IMR-90 (cell line): Measurements from ENCODE around the gene RALGPS1. TPM values are rescaled to one million over a fixed set of nuclear protein-coding genes. Genes with fewer than 3 reads are reported as not detected.

Source experiments
- ATAC-seq: fragments of 200-7000 bp; cut with Tn5 transposase; 2 replicates; pipeline ENCODE4 v1.9.1; 2020; ENCODE audit warnings: low read depth, mild to moderate bottlenecking, moderate library complexity
- BruUV-seq: library from RNA; stranded (reverse); fragments of 400-500 nt; replicated peaks from 2 replicates; lab custom pipeline; 2021; lab: Mats Ljungman, UMichigan
- CTCF ChIA-PET: fragments of 300-600 bp; formaldehyde crosslinking; extraction: SDS; loops from one replicate; lab custom pipeline; 2021; ENCODE audit warnings: antibody characterized with exemption; lab: Yijun Ruan, JAX
- POLR2A ChIA-PET: fragments of 300-600 bp; sonication (Branson Sonifier 250); formaldehyde crosslinking; loops from one replicate; lab custom pipeline; 2022; ENCODE audit warnings: antibody characterized with exemption; ENCODE audit not compliant: unreplicated experiment; lab: Charles Lee
- DNase-seq: peaks from one replicate; pipeline ENCODE4 v3.0.0; 2013
- H2AFZ ChIP-seq: replicated peaks from 2 replicates; pipeline ENCODE3; 2013; ENCODE audit warnings: low read length, mild to moderate bottlenecking; ENCODE audit not compliant: poor library complexity
- H2AK5ac ChIP-seq: 2 replicates; pipeline ENCODE4 v1.6.1; 2013; ENCODE audit warnings: low read depth, low read length, inconsistent platforms
- H2AK9ac ChIP-seq: replicated peaks from 2 replicates; pipeline ENCODE3; 2013; ENCODE audit warnings: mild to moderate bottlenecking, low read depth, low read length, moderate library complexity; ENCODE audit not compliant: poor library complexity
- H2BK120ac ChIP-seq: 2 replicates; pipeline ENCODE4 v1.6.1; 2013; ENCODE audit warnings: low read depth, low read length, inconsistent platforms
- H2BK15ac ChIP-seq: 3 replicates; pipeline ENCODE4 v1.6.1; 2013; ENCODE audit warnings: low read depth, low read length, inconsistent platforms
- H2BK20ac ChIP-seq: 2 replicates; pipeline ENCODE4 v1.6.1; 2013; ENCODE audit warnings: low read depth, mild to moderate bottlenecking, inconsistent platforms, low read length, moderate library complexity
- H2BK5ac ChIP-seq: 2 replicates; pipeline ENCODE4 v1.6.1; 2013; ENCODE audit warnings: mild to moderate bottlenecking, low read depth, low read length, inconsistent platforms; ENCODE audit not compliant: poor library complexity, severe bottlenecking
- H3K14ac ChIP-seq: replicated peaks from 2 replicates; pipeline ENCODE4 v1.6.1; 2013; ENCODE audit warnings: low read depth, low read length, inconsistent platforms
- H3K18ac ChIP-seq: 2 replicates; pipeline ENCODE4 v1.6.1; 2013; ENCODE audit warnings: low read depth, low read length, control low read depth
- H3K23ac ChIP-seq: 2 replicates; pipeline ENCODE4 v1.6.1; 2013; ENCODE audit warnings: low read depth, low read length, inconsistent platforms
- H3K27ac ChIP-seq: 2 replicates; pipeline ENCODE4 v1.5.1; 2013; ENCODE audit warnings: mild to moderate bottlenecking, control low read depth, low read length; ENCODE audit not compliant: insufficient read depth
- H3K27me3 ChIP-seq: 2 replicates; pipeline ENCODE4 v1.6.1; 2013; ENCODE audit warnings: low read length; ENCODE audit not compliant: control insufficient read depth, insufficient read depth
- H3K36me3 ChIP-seq: 2 replicates; pipeline ENCODE4 v1.6.1; 2013; ENCODE audit warnings: low read length, mixed read lengths; ENCODE audit not compliant: control insufficient read depth, insufficient read depth
- H3K4ac ChIP-seq: 2 replicates; pipeline ENCODE4 v1.6.1; 2013; ENCODE audit warnings: low read depth, low read length, inconsistent platforms
- H3K4me1 ChIP-seq: 2 replicates; pipeline ENCODE4 v1.6.1; 2013; ENCODE audit warnings: low read length, mixed read lengths; ENCODE audit not compliant: control insufficient read depth, insufficient read depth
- H3K4me2 ChIP-seq: 2 replicates; pipeline ENCODE4 v1.6.1; 2013; ENCODE audit warnings: low read depth, mild to moderate bottlenecking, control low read depth, low read length, moderate library complexity
- H3K4me3 ChIP-seq: 2 replicates; pipeline ENCODE4 v1.5.1; 2013; ENCODE audit warnings: low read depth, mild to moderate bottlenecking, control low read depth, low read length, moderate library complexity; ENCODE audit not compliant: insufficient read depth
- H3K56ac ChIP-seq: 2 replicates; pipeline ENCODE4 v1.6.1; 2013; ENCODE audit warnings: low read length, inconsistent platforms; ENCODE audit not compliant: insufficient read depth; ENCODE audit errors: extremely low read depth
- H3K79me1 ChIP-seq, 2 experiments: 2 replicates each; pipeline ENCODE4 v1.6.1; 2013; ENCODE audit warnings: low read length in 2 of 2, inconsistent platforms in 1 of 2, low read depth in 1 of 2
- H3K9ac ChIP-seq: 2 replicates; pipeline ENCODE4 v1.6.1; 2013; ENCODE audit warnings: low read depth, low read length, control low read depth
- H3K9me1 ChIP-seq: 2 replicates; pipeline ENCODE4 v1.6.1; 2013; ENCODE audit warnings: low read length, inconsistent platforms; ENCODE audit not compliant: insufficient read depth
- H3K9me3 ChIP-seq: 2 replicates; pipeline ENCODE4 v1.6.1; 2013; ENCODE audit warnings: low read length; ENCODE audit not compliant: control insufficient read depth, insufficient read depth
- H4K20me1 ChIP-seq: 2 replicates; pipeline ENCODE4 v1.6.1; 2013; ENCODE audit warnings: low read length, inconsistent platforms; ENCODE audit not compliant: insufficient read depth
- H4K5ac ChIP-seq: 2 replicates; pipeline ENCODE4 v1.6.1; 2013; ENCODE audit warnings: mild to moderate bottlenecking, low read depth, low read length, control low read depth
- H4K8ac ChIP-seq, 2 experiments: 2 replicates each; pipeline ENCODE4 v1.6.1; 2013; ENCODE audit warnings: low read depth in 2 of 2, low read length in 2 of 2, control low read depth in 1 of 2, inconsistent platforms in 1 of 2
- H4K91ac ChIP-seq: 2 replicates; pipeline ENCODE4 v1.6.1; 2013; ENCODE audit warnings: low read depth, low read length, inconsistent platforms; ENCODE audit not compliant: insufficient read depth
- BHLHE40 ChIP-seq: fragments of 150-350 bp; IDR thresholded peaks from 2 replicates; pipeline ENCODE4 v1.6.1; 2016; ENCODE audit warnings: mild to moderate bottlenecking, low read depth, low read length
- CEBPB ChIP-seq: IDR thresholded peaks from 2 replicates; pipeline ENCODE4 v1.6.1; 2012; ENCODE audit warnings: low read depth, low read length, improper control_type of control experiment
- CHD1 ChIP-seq: IDR thresholded peaks from 2 replicates; pipeline ENCODE4 v1.6.1; 2012; ENCODE audit warnings: low read depth, low read length, improper control_type of control experiment
- CTCF ChIP-seq: conservative IDR thresholded peaks from 2 replicates; pipeline ENCODE4 v1.5.1; 2012; ENCODE audit warnings: mild to moderate bottlenecking, low read depth, low read length, improper control_type of control experiment
- FOS ChIP-seq: fragments of 150-350 bp; IDR thresholded peaks from 2 replicates; pipeline ENCODE4 v1.6.1; 2016; ENCODE audit warnings: low read depth, low read length
- MAZ ChIP-seq: IDR thresholded peaks from 2 replicates; pipeline ENCODE4 v1.6.1; 2012; ENCODE audit warnings: low read depth, mild to moderate bottlenecking, low read length, improper control_type of control experiment, moderate library complexity, borderline replicate concordance
- MXI1 ChIP-seq: IDR thresholded peaks from 2 replicates; pipeline ENCODE4 v1.6.1; 2012; ENCODE audit warnings: low read depth, mild to moderate bottlenecking, low read length, moderate library complexity, borderline replicate concordance
- NFE2L2 ChIP-seq: fragments of 150-350 bp; IDR thresholded peaks from 2 replicates; pipeline ENCODE4 v1.6.1; 2016; ENCODE audit warnings: low read depth, mild to moderate bottlenecking, low read length
- RCOR1 ChIP-seq: IDR thresholded peaks from 2 replicates; pipeline ENCODE4 v1.6.1; 2012; ENCODE audit warnings: mild to moderate bottlenecking, low read length, improper control_type of control experiment; ENCODE audit not compliant: insufficient replicate concordance
- RFX5 ChIP-seq: IDR thresholded peaks from 2 replicates; pipeline ENCODE4 v1.8.0; 2012; ENCODE audit warnings: low read depth, mild to moderate bottlenecking, low read length, moderate library complexity
- WGBS, 2 experiments: methylation state at CpG; one replicate each; pipeline versions ENCODE4 v1.1.5 to v1.1.7; 2013; ENCODE audit warnings: missing lambda C conversion rate in 2 of 2; ENCODE audit not compliant: insufficient read length in 1 of 2; ENCODE audit errors: extremely low coverage in 2 of 2; 5-methylcytosine and 5-hydroxymethylcytosine counted together
- dilution Hi-C: fragments of 300-500 bp; cut with HindIII; formaldehyde crosslinking; loops from one replicate; pipeline ENCODE4 v1.14.3; 2018; ENCODE audit warnings: low sequenced_read_pairs; ENCODE audit not compliant: unreplicated experiment
- in situ Hi-C: fragments of 300-500 bp; cut with MboI; formaldehyde crosslinking; loops from 3 replicates; pipeline ENCODE4 v1.14.3; 2019; ENCODE audit warnings: low sequenced_read_pairs, inconsistent platforms, mixed read lengths
- intact Hi-C: fragments of 100-400 bp; cut with micrococcal nuclease; formaldehyde crosslinking; loops from 2 replicates; pipeline ENCODE4 v1.10.0; 2022
- polyA plus RNA-seq, 3 experiments: library from polyadenylated mRNA; depleted of rRNA; stranded (reverse); fragments of >200 nt; gene quantifications; 2 replicates each; pipeline ENCODE4 v1.2.3, GENCODE V29; 2012; ENCODE audit warnings: low replicate concordance in 1 of 3
- total RNA-seq: library from RNA; depleted of rRNA; stranded (reverse); fragments of >200 nt; gene quantifications from 2 replicates; pipeline ENCODE4 v1.2.3, GENCODE V29; 2012
- TF ChIP-seq, protein P1 (sequence below): fragments of 150-350 bp; IDR thresholded peaks from 2 replicates; pipeline ENCODE4 v1.6.1; 2017; ENCODE audit warnings: mild to moderate bottlenecking, antibody characterized with exemption, low read length, low read depth

RALGPS1 gene
- total and polyA plus RNA-seq, 2 of the 4 experiments (the other 2 are of a cell fraction) = 0.90 to 2.8 TPM

DNA sequence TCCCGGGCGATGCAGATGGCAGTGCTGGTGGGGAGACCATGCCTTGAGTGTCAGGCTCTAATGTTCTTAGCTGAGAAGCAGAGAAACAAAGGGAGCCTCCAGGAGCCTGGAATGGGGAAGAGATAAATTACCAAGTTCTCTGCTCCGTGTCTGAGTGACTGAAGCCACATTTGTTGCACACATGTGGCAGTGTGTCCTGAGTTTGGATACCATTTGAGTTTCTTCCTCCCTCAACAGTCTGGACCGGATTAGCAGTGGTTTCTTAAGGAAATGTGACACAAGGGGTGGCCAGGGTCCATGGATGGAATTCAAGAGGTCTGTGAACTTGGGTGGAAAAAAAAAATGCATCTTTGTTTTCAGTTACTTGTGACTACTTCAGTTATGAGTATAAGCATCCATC lies 299.3 kb downstream of the RALGPS1 start:
- Histone ChIP-seq H3K27ac (no peak overlapping the region), H3K9ac (no peak overlapping the region), H3K56ac (no peak overlapping the region), H3K23ac (no peak overlapping the region), H3K36me3 (no peaks in the 10 kb centered on the region), H3K4me2 (no peak overlapping the region), H3K27me3 (peaks cover 8% of the 10 kb centered on the region), H4K8ac (no peak overlapping the region), H2BK5ac (no peak overlapping the region), H3K4me1 (peaks cover 6% of the 10 kb centered on the region; the same call in 1 of the 2 replicates), H3K9me1 (no peaks in the 10 kb centered on the region), H4K5ac (no peak overlapping the region), H2AFZ (no peak overlapping the region), H3K9me3 (no peaks in the 10 kb centered on the region), H2AK5ac (no peak overlapping the region), H3K4me3 (no peak overlapping the region), H3K18ac (no peak overlapping the region), H3K4ac (no peak overlapping the region), H3K79me1 (no peaks in the 10 kb centered on the region), H2AK9ac (no peak overlapping the region), H2BK15ac (no peak overlapping the region), H2BK120ac (no peak overlapping the region), H4K91ac (no peak overlapping the region), H4K20me1 (no peaks in the 10 kb centered on the region), H3K14ac (no peak overlapping the region), H2BK20ac (no peak overlapping the region)
- BruUV-seq = no TSS peak
- in situ Hi-C loops = no loop called here
- DNase-seq = no peak
- no peak for TF ChIP-seq MAZ
- TF ChIP-seq RFX5 = no peak
- TF ChIP-seq CTCF = no peak
- TF ChIP-seq NFE2L2 = no peak
- TF ChIP-seq, protein P1, sequence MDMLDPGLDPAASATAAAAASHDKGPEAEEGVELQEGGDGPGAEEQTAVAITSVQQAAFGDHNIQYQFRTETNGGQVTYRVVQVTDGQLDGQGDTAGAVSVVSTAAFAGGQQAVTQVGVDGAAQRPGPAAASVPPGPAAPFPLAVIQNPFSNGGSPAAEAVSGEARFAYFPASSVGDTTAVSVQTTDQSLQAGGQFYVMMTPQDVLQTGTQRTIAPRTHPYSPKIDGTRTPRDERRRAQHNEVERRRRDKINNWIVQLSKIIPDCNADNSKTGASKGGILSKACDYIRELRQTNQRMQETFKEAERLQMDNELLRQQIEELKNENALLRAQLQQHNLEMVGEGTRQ = no peak
- TF ChIP-seq CHD1 = no peak
- no peak for TF ChIP-seq BHLHE40
- no peak for TF ChIP-seq RCOR1
- no peak for TF ChIP-seq FOS
- no peak for TF ChIP-seq MXI1
- no peak for TF ChIP-seq CEBPB
- intact Hi-C loops = loop anchor here (1.0 to 2.0 kb wide), 2 partner anchors 134 to 175 kb away; no protein-coding TSS in a partner anchor
- POLR2A ChIA-PET = no interaction called here
- CTCF ChIA-PET = interaction anchor here (1.5 kb wide), 1 partner anchor 9 kb away, joined by 5 read pairs; no protein-coding TSS in a partner anchor
- ATAC-seq = no peak
- WGBS, 2 experiments = no CpG with 5 or more reads among the region's 4 CpGs
- dilution Hi-C loops = no loop called here
